T-helper 1 cell (primary cell): ENCODE data around the gene RANBP6.
"Not testable (repeated sequence)": the region's sequence is repeated elsewhere in the genome, so short reads cannot be mapped to it uniquely, and the experiment has no call there.

ENCODE experiments used
- DNase-seq, 5 donors: peaks; one replicate each; pipeline ENCODE4 v3.0.0-alpha.2; 2012 to 2020
- total RNA-seq, 4 donors: gene quantifications; one replicate each; lab custom pipeline; 2026; lab: John Stamatoyannopoulos, UW

RANBP6 gene
- total RNA-seq, result 57.6 to 113 (median 88.0) reads per million in 4 donors

DNA sequence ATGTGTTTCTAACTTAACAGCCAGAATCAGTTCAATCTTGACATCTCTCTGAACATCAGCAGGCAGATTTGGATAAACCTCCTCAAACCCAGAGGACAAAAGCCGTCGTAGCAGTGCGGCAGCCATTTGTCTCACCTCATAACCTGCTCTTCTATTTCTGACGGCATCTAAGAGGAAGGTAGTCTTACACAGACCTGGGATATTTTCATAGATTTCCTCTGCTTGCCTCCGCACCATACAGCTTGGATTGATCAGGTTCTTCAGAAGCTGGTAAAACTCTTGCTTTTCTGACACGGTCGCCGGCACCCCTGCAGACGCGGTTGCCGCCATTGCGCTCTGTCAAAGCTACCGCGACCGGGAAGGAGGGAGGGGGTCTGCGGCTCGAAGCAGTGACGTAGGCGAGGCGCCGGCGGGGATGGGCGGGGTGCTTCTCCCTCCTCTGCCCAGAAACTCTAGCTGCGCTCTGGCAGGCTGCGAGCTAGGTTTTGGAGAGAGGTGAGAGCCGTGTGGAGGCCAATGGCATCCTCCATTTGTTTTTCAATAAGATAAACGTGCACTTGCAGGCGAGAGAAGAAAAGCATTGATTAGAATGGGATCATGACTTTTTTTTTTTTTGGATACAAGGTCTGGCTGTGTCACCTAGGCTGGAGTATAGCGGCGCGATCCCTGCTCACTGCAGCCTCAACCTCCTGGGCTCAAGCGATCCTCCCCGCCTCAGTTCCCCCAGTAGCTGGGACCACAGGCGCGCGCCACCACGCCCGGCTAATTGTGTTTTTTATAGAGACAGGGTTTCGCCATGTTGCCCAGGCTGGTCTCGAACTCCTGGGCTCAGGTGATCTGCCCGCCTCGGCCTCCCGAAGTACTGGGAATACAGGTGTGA lies at the start of gene RANBP6:
Gene RANBP6, minus strand, starts transcription at position 347 of the 880 bp plus-strand sequence. Its CDS starts 17 bp downstream, at position 330.
- DNase-seq, result peak; percentile 76 to 91 (median 85)

DNA sequence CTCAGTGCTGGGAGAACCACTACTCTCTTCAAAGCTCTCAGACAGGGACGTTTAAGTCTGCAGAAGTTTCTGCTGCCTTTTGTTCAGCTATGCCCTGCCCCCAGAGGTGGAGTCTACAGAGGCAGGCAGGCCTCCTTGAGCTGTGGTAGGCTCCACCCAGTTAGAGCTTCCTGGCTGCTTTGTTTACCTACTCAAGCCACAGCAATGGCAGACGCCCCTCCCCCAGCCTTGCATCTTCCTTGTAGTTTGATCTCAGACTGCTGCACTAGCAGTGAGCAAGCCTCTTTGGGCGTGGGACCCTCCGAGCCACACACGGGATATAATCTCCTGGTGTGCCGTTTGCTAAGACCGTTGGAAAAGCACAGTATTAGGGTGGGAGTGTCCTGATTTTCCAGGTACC lies 47.7 kb upstream of the RANBP6 start:
- peak in 1 of 5 donors; percentile 37 for DNase-seq

DNA sequence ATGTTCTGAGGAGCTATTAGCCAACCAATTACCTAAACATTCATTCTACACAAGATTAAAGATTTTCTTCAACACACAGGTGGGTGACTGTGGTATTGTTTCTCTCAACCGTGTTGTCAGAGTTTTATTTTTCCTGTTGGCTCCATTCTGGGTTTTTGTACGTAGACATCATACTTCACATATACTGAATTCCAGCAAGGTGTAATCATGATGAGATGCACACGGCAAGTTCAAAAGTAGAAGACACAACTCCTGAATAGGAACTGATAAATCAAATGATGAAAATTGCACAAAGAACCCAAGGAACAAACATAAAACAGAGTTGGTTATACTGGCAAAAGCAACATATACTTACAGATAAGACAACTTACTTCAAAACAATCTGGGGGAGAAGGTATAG lies 40.2 kb upstream of the RANBP6 start:
- DNase-seq, result no peak

DNA sequence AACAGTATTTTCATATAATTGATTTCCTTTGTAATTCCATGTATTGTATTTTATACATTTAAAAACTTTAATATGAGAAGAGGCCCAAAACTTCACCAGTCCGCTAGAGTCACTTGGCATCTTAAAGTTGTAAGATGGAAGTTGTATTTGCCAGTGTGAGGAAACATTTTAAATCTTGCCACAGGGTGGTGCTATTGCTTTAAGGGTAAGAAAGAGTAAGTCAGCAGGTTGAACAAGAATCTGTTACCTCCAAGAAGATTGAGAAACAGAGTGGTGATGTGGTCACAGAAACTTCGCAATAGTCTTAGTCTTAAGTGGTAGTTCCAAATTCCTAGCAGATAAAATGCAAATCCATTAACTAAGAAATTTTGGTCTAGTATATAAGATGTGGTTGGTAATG lies 39.8 kb upstream of the RANBP6 start:
- peak in 3 of 5 donors; percentile 24 to 77 (median 31) for DNase-seq

DNA sequence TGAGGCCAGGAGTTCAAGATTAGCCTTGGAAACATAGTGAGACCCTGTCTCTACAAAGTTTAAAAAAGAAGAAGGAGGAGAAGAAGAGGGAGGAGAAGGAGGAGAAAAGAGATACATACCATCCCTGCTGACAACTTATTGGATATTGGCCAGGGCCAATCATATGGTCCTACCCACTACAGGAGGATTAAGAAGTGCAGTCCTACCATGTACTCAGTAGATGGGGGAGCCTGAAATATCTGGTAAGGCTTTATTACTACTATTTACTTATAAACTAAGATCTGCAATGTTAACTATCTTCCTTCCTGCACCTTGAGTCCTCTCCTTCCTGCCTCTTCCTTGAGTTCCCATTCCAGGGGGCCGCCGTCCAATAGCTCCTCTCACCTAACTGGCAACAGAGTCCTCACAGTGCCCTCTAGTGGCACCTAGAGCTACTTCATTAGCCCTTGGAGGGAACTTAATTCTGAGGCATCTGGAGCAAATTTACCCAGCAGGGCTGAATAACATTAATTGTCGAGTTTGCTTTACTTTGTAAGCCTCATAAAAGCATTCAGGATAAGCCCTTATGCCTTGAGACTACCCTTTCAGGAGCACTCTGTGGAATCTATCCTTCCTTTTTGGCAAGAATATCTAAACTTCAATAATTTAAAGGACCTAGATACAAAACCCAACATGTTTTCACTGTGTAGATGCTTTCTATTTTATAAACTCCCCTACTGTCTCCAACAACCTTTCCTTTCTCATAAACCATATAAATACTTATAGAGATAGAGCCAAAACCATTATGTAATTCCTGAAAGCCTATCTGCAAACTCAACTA lies 39.1 kb upstream of the RANBP6 start:
- DNase-seq, result peak in 4 of 5 donors; percentile 22 to 60 (median 40)

DNA sequence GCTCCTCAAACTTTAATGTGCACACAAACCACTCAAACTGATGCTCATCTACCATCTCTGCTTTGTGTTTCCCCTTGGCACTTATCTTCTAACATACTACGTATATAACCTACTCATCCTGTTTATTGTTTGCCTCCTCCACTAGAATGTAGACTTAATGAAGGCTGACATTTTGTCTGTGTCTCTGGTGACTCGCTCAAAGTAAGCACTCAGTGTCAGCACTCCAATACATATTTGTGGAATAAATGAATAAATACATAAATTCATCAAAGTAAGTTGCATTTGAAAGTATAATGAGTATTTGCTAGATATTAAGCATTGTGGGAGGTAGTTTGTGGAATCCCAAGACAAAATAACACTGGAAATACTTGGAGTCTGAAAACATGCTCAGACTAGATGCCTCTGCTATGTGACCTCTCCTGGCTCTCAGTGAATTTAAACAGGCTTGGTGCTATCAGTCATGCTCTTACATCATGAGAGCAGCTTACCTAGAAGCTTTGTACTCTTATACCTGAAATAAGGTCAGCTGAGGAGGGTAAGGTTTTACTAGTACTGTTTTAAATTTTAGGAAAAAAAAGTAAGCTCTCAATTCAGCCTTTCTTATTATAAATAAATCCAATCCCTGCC lies 37.0 kb upstream of the RANBP6 start:
- no peak for DNase-seq

DNA sequence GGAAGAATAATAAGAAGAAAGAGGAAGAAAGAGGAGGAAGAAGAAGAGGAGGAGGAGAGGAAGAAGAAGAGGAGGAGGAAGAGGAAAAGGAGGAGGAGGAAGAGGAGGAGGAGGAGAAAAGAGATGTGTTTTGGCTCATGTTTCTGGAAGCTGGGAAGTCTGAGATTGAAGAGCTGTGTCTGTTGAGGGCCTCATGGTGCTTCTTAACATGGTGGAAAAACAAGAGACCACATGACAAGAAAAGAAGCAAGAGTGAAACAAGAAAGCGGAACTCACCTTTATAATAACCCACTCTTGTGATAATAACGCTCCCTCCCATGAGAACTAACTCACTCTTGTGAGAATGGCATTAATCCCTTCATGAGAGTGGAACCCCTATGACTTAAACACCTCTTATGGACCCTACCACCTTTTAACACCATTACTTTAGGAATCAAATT lies 36.1 kb upstream of the RANBP6 start:
- no peak for DNase-seq

DNA sequence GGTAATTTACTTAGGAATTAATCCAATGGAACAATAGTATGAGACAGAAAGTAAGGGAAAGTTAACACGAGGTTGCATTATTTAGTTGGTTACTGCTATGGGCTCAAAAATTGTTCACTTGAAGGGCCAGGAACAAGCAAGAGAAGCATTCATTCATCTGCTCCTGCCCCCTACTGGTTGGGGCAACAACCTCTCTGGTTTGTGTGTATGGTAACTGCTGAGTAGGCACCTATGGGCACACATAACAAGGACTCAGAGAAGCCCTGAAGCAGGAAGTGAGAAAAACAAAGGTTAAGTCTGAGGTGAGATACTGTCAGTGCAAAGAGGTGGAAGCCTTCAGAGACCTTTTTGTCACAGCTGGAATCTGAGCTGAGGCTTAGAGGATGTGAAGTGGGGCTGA lies 34.4 kb upstream of the RANBP6 start:
- DNase-seq, result peak in 1 of 5 donors; percentile 79

DNA sequence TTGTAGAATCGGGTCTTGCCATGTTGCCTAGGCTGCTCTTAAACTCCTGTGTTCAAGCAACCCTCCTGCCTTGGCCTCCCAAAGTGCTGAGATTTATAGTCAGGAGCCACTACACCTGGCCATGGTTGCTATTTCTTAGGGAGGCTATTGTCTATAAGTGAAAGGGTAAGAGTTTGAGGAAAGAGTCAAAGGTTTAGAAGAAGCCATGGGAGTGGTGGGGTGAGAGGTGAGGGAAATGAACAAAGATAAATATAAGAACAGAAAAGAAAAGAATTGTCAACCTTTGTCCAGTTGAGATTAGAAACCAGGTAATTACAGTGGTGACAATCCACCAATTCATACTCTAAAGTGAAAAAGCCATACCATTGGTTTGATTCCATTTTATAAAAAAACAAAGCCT lies 32.6 kb upstream of the RANBP6 start:
- no peak for DNase-seq

DNA sequence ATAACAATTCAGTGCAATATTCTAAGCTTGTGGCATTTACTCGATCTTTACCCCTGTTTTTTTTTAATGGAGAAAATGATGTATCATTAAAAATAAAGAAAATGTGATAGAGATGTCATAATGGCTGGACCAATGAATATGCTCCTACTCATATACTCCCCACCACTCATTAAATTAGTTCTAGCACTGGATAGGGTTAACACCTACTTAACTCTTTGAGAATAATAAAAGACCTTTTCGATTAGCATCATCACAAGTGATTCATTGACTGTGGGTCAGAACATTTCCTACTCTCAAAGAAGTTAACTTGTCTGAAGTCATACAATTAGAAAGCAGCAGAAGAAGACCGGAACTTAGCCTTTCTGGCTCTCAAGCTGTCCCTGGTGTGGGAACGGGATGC lies 31.6 kb upstream of the RANBP6 start:
- no peak for DNase-seq

DNA sequence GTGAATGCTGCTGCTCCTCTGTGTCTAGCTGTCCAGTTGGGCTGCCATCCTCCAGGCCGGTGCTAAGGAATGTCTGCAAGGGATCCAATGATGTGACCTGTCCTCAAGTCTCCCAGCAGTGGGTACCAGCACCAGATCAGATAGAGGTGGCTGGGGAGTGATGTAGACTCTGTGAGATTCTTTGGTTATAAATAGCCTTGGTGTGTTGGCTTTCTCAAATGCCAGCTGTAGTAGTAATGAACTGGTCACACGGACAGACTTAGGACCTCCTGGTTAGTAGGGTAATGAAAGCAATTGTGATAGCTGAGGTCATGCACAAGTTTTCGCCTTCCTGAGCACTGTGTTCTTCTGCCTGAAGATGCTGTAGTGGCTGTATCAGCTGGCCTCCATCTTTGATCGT lies 29.9 kb upstream of the RANBP6 start:
- no peak for DNase-seq

DNA sequence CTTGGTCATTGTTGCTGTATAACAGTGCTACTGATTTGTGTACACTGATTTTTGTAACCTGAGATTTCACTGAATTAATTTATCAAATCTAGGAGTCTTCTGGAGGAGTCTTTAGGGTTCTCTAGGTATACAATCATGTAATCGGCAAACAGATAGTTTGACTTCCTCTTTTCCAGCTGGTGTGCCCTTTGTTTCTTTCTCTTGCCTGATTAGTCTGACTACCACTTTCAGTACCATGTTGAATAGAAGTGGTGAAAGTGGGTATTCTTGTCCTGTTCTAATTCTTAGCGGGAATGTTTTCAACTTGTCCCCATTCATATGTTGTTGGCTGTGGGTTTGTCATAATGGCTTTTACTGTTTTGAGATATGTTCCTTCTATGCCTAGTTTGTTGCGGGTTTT lies 24.7 kb upstream of the RANBP6 start:
- DNase-seq, result no peak

DNA sequence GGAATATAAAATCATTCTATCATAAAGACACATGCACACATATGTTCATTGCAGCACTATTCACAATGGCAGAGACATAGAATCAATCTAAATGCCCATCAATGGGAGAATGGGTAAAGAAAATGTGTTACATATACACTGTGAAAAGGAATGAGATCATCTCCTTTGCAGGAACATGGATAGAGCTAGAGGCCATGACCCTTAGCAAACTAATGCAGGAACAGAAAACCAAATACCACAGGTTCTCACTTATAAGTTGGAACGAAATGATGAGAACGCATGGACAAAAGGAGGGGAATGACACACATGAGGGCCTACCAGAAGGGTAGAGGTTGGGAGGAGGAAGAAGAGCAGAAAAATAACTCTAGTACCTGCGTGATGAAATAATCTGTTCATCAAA lies 21.0 kb upstream of the RANBP6 start:
- DNase-seq, result no peak

DNA sequence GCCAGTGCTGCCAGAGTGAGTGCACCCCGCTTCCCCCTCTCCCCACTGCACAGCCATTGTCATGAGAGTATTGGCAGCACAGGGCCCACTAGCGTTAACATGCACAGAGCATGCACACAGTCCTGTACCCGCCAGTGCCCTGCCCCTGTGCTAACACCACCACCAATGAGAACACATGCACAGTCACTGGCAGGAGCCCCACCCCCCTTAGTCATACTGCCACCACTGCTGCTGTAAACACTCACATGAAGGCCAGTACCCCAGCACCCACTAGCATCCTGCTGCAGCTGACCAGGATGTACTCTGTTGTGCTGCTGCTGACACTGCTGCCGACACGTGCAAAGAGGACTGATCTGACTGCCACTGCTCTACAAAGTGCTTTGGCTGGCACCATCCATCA lies 19.5 kb upstream of the RANBP6 start:
- peak in 1 of 5 donors; percentile 15 for DNase-seq

DNA sequence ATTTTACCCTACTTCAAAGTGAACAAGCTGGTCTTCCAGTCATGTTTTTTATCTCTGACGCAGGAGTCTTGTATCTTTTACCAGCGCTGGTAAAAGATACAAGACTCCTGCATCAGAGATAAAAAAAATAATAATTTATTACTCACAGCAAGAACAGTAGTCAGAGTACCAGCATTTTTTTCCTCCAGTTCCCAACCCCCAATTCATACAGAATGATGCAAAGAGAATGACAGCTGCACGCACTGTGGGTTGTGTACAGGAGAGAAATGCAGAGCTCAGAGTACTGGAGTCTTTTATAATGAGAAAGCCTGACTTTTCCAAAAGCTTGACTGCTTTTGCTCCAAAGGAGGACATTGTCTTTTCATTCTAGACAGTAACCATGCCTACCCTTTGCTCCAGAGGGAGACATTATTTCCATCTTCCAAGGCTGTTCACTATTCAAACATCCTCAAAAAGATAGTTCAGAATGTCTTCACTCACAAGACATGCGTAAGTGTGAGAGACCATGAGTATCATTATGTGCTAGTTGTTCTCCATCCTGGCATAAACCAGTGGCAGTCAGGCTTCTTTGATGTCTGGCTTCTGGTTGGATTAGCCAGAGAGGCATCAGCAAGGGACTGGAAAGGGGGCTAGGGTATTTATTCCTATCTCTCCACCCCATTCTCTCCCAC lies 14.3 kb upstream of the RANBP6 start:
- no peak for DNase-seq

DNA sequence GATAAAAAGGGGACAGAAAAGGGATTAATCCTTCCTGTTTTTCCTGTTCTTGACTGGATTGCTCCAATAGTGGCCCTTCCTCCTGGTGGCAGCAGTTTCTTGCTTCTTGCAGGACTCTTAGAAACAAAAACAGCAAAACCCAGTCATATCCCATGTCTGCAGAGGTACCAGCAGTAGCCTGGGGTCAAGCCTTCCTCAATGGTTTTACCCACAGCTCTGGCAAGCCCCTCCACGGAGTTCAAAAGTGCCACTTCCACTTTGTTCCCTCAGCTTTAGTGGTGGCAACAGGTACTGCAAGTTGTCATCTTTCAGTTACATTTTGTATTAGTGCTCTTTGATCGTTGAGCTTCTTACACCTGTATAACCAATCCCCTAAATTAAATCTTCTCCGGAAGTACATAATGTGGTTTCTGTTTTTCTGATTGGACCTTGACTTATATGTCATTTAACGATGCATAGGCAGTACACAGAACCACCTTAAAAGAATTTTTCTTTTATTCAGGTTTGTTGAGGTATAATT lies 8.7 kb upstream of the RANBP6 start:
- DNase-seq, result peak in 1 of 5 donors; percentile 36

DNA sequence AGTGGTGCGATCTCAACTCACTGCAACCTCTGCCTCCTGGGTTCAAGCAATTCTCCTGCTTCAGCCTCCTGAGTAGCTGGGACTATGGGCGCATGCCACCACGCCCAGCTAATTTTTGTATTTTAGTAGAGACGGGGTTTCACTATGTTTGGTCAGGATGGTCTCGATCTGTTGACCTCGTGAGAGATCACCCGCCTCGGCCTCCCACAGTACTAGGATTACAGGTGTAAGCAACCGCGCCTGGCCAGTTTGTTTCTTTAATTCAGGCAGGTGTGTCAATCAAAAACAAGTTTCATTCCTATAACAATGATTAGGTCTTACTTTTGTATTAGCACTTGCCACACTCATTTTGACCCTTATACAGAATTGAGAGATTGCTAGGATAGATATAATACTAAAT lies 1.6 kb upstream of the RANBP6 start:
- not testable (repeated sequence) for DNase-seq

DNA sequence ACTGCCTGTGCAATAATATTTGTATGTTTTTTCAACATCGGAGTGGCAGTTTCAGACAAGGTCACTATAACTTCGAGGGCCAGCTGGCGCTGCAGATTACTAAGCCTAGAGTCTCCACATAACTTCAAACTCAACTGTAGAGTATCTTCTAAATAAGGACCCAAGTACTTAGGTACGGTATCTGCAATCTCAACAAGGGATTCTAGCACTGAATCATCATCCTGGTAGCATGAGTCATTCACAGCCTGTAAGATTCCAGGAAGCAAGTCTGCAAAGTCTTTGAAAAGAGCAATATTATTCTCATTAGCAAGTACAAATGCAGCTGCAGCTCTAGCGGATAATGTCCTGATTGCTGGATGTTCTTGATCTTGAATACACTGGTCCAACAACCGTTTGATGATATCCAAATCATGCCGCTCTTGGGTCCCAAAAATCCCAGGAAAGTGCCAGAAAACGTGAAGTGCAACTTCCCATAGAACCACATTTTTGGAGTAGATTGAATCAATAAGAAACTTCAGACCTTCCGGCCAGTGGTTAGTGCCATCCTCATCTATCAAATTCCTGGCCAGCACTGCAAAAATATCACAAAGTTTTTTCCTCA lies 654 bp downstream of the RANBP6 start:
- DNase-seq, result peak in 1 of 5 donors; percentile 73

DNA sequence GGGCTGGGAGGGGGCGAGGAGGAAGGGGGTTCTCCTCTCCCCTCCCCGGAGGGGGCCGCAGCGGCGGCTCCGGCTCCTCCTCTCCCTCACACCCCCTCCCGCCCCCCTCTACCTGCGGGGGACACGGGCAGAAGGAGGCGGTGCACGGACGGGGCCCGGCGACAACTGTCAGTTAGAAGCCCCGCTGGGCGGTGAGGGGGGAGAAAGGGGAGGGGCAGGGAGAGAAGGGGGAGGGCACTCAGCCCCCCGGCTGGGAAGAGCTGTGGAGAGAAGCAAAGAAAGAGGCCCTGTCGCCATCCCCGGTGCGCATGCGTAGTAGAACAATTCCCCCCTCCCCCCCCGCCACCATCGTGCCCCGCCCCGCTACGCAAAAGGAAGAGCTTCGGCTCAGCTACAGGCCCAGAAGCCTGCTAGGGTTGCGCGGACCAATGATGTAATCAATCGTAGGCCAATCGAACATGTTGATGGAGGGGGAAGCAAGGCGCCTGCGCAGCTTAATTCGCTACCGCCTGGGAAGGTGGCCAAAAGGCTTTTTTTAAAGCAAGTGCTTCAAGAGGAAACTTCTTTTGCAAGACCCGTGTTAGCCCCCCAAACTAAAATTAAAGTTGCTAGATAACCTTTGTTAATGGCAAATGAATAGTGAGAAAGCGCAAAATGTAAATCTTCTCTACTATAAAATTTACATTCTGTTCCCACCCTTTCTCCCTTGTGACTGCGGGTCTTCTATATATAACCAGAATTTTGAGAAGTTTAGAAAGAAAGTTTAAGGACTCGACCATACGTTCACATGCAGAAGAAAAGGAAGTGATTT lies 7.0 kb downstream of the RANBP6 start:
- peak; percentile 86 to 97 (median 93) for DNase-seq

DNA sequence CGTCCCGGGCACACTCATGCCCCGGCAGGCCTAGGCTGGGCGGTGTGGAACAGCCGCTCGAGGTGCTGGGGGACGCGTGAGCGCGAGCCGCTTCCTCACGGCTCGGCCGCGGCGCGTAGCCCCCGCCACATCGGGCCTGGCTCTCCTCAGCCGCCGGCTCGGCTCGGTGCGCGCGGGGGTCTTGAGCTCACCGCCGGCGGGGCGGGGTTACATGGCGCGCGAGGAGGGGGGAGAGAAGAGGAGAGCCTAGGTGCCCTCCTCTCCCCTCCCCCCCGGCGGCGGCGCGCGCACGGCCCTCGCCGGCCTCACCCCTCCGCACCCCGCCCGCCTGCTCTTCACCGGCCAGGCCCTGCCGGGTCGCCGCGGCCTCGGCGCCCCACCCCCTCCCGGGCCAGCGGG lies 7.7 kb downstream of the RANBP6 start:
- DNase-seq, result peak; percentile 69 to 81 (median 74)
